Measurements from ENCODE around the gene RAG1.

Gene RAG1

DNA sequence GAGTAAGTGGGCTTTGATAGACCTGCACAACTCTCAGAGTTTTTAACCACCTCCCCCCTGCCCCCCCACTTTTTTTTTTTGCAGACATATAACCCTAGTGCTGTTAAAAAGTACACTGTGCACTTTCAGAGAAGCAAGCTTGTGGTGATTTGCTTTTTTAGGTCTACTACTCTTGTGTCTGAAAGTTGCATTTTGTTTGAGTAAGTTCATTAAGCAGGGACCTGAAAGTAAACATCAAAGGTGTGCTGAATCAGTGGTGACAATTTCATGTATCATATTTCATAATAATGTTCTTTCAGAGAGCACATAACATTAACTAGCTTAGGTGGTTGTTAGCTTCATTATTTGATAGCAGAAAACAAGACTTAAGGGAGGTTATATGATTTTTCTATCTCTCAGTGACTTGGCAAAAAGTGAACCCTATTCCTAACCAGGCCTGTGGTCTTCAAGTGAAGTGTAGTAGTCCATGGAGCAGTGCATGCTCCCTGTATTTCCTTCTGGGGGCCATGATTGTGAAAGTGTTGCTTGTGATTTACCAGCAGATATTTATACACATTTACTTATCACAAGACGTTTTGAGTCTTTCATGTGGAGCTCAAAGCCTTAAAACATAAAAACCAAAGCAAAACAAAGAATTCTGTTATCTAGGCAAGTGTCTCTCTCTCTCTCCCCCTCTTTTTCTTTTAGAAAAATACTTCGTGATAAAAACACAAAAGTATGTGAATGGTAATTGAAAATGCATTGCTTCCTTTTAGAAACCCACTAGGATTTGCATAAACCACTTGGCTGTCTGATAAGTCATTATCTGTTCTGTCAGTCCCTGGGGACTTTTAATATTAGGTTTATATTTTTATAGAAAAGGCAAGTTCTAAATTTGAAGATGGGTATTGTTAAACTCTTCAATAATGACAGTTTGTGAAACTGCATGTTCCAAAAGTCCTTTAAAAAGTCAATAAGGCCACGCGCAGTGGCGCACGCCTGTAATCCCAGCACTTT is 37.7 kb downstream of the RAG1 start:
- TF ChIP-seq, protein P1, sequence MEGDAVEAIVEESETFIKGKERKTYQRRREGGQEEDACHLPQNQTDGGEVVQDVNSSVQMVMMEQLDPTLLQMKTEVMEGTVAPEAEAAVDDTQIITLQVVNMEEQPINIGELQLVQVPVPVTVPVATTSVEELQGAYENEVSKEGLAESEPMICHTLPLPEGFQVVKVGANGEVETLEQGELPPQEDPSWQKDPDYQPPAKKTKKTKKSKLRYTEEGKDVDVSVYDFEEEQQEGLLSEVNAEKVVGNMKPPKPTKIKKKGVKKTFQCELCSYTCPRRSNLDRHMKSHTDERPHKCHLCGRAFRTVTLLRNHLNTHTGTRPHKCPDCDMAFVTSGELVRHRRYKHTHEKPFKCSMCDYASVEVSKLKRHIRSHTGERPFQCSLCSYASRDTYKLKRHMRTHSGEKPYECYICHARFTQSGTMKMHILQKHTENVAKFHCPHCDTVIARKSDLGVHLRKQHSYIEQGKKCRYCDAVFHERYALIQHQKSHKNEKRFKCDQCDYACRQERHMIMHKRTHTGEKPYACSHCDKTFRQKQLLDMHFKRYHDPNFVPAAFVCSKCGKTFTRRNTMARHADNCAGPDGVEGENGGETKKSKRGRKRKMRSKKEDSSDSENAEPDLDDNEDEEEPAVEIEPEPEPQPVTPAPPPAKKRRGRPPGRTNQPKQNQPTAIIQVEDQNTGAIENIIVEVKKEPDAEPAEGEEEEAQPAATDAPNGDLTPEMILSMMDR (IDR thresholded peaks at IDR 0.05) = no peak
- no peaks in the 10 kb centered on the region for H3K27me3 Mint-ChIP-seq (ENCODE audit: low read depth, poor library complexity)
- no peak for DNase-seq
- H3K27ac Mint-ChIP-seq = no peak overlapping the region
- H3K36me3 Mint-ChIP-seq (ENCODE audit: low read depth) = peaks cover under 1% of the 10 kb centered on the region
- no peaks in the 10 kb centered on the region for H3K9me3 Mint-ChIP-seq
- no peak overlapping the region for H3K4me3 Mint-ChIP-seq
- no peaks in the 10 kb centered on the region for H3K4me1 Mint-ChIP-seq

DNA sequence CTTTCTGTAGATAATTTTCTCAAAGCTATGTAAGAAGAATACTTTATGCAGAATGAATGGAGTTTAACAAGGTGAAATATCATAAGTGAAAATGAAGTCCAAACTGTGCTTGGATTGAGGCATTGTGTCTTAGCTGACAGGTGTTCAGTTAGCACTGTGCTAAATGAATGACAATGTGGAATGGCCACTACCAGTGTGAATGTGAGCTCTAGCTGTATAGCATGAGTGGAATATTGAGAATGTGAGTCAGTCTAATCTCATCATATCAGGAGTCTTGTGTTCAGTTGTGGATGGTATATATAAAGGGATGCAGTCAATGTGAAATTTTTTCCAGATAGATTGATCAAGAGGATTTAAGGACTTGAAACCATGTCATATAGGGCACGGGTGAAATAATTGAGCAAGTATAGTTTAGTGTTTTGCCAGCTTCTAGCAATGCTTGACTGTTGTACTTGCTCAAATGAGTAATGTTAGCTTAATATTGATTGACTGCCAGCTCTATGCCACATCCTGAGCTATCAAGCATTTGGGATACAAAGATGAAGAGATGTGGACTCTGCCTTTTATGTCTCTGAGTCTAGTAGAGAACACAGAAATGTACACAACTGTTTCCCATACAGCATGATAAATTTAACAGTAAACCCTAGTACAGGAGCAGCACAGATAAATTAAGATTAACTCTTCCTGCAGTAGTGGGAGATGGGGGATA is 40.8 kb downstream of the RAG1 start:
- Mint-ChIP-seq H3K4me3 (no peak overlapping the region), H3K9me3 (peaks cover 4% of the 10 kb centered on the region), H3K27me3 (ENCODE audit: low read depth, poor library complexity) (no peaks in the 10 kb centered on the region), H3K4me1 (no peaks in the 10 kb centered on the region), H3K36me3 (ENCODE audit: low read depth) (peaks cover 14% of the 10 kb centered on the region), H3K27ac (no peak overlapping the region)
- DNase-seq = no peak
- TF ChIP-seq, protein P1 (IDR thresholded peaks at IDR 0.05) = no peak

DNA sequence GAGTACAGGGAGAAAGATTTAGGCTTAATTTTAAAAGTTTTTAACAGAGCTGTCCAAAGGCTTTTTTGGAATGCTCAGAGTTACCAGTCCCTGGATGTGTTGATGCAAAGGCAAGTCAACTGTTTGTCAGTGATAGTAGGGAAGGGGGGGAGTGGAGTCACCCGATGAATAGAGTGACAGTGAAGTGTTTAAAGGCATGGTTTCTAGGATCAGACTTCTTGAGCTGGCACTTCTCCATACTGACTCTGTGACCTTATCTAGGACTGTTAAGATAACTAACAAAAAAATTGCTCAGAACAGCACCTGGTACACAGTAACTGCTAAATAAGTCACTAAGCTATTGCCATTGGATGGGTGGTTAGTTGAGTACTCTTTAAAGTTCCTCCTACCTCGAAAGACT is 41.6 kb downstream of the RAG1 start:
- no peak overlapping the region for H3K4me3 Mint-ChIP-seq
- no peaks in the 10 kb centered on the region for H3K27me3 Mint-ChIP-seq (ENCODE audit: low read depth, poor library complexity)
- H3K27ac Mint-ChIP-seq = no peak overlapping the region
- H3K9me3 Mint-ChIP-seq = peaks cover 6% of the 10 kb centered on the region
- TF ChIP-seq, protein P1 (IDR thresholded peaks at IDR 0.05) = no peak
- no peaks in the 10 kb centered on the region for H3K4me1 Mint-ChIP-seq
- peaks cover 16% of the 10 kb centered on the region for H3K36me3 Mint-ChIP-seq (ENCODE audit: low read depth)
- no peak for DNase-seq

DNA sequence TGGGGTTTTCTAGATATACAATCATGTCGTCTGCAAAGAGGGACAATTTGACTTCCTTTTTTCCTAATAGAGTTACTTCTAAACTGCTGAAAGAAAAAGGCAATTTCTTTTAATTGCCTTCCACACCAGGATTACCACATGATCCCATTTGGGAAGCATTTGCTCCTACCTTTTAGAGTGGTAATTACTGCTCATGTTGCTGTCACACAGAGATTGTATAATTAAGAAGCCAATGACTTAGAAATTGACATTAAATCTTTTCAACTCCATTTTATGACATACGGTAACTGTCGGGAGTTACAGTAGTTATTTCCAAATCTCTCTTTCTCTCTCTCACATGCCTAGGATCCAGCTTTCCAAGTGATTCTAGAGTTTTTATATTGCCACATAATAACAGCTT is 48.0 kb downstream of the RAG1 start:
- Mint-ChIP-seq H3K27ac (no peak overlapping the region), H3K4me3 (no peak overlapping the region), H3K36me3 (ENCODE audit: low read depth) (peaks cover 19% of the 10 kb centered on the region), H3K4me1 (peaks cover 6% of the 10 kb centered on the region), H3K9me3 (peaks cover 6% of the 10 kb centered on the region), H3K27me3 (ENCODE audit: low read depth, poor library complexity) (no peaks in the 10 kb centered on the region)
- DNase-seq = no peak
- TF ChIP-seq, protein P1 (IDR thresholded peaks at IDR 0.05) = no peak

DNA sequence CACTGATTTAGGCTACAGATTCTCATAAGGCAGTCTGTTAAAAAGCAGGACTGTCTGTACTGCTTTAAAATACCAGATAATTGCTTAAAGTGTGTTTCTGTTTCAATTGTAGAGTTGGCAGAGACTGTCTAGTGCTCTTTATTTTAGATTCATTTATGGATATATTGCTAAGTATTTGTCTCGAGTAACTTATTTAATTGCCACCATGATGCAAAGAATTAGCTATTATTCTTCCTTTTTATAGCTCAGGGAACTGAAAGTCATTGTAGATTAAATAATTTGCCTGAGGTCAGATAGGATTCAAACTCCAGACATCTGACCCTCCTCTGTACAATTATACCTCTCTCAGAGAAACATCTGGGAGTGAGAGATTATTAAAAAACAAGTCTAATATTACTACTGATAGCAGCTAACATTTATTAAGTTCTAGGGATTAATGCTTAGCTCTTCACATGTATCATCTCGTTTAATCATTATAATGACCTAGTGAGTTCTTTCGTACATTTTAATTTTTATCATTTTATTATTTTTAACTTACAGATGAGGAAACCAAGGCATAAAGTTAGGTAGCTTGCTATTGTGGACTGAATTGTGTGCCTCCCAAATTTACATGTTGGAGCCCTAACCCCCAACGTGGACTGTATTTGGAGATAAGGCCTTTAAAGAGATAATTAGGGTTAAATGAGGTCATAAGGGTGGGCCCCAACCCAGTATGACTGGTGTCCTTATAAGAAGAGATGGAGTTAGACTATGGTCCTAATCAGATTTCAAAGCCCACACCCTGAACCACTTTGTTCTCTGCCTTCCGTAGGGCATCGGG is 49.9 kb downstream of the RAG1 start:
- DNase-seq = no peak
- no peak overlapping the region for H3K27ac Mint-ChIP-seq
- peaks cover 6% of the 10 kb centered on the region for H3K9me3 Mint-ChIP-seq
- no peaks in the 10 kb centered on the region for H3K27me3 Mint-ChIP-seq (ENCODE audit: low read depth, poor library complexity)
- TF ChIP-seq, protein P1 (IDR thresholded peaks at IDR 0.05) = no peak
- H3K4me3 Mint-ChIP-seq = no peak overlapping the region
- peaks cover 6% of the 10 kb centered on the region for H3K4me1 Mint-ChIP-seq
- peaks cover 15% of the 10 kb centered on the region for H3K36me3 Mint-ChIP-seq (ENCODE audit: low read depth)
